Stimulated activated CD8-positive, alpha-beta memory T cell treated with anti-CD3 and anti-CD28 coated beads, Interleukin-7, amount 100 ng/mL, for 4 hours (primary cell): ENCODE data around the gene PABPC4L.
"Not testable (repeated sequence)": the region's sequence is repeated elsewhere in the genome, so short reads cannot be mapped to it uniquely, and the experiment has no call there.

ENCODE experiments used
- DNase-seq, 2 donors: peaks; one replicate each; pipeline ENCODE4 v3.0.0-alpha.2; 2020; ENCODE audit warnings: low read depth in 2 of 2

PABPC4L gene

DNA sequence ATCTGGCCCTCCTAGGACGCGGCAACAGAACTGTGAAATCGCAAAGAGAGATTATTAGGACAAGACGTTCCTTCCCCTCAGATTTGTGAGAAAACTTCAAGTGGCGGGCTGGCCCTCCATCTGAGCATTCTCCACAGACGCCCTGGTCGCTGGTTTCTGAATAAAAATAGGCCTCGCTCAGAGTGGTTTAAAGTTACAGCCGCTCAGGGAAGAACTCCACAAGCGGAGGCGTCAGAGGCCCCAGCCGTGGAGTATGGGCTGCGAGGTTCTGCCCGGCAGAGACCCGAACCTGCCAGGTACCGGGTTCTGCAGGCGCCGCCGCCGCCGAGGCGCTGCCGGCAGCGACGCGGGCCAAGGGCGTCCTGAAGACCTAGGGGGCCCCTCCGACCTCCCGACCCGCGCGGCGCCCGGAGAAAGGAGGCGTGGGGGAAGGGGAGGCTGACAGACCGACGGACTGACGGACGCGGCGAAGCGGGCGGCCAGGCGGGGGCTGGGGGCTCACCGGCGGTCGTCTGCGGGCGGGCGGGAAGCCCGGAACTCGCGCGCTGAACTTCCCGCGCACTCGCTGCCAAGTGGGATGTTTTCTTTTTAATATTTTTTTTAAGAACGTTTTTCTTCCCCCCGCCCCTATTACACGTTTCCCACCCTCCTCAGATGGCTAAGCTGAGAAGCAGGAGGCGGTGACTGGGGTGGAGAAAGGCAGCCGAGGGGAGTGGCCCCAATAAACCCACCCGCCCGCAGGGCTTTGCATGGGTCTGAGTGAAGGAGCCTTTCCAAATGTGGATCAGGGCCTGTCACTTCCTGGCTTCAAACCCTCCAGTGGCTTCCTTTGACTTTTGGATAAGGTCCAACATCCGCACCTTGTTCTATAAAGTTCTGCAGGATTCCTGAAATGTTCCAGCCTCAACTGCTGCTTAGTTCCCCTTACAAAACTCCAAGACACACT, at the start of gene PABPC4L:
PABPC4L (minus strand) TSS at position 574 of the 946 bp plus-strand sequence. CDS start 770 bp downstream, outside the sequence.
- no peak for DNase-seq

- no peak for DNase-seq
Observed at GRCh38 chr4:134251322-134251721, 49.7 kb upstream of the PABPC4L start.

DNA sequence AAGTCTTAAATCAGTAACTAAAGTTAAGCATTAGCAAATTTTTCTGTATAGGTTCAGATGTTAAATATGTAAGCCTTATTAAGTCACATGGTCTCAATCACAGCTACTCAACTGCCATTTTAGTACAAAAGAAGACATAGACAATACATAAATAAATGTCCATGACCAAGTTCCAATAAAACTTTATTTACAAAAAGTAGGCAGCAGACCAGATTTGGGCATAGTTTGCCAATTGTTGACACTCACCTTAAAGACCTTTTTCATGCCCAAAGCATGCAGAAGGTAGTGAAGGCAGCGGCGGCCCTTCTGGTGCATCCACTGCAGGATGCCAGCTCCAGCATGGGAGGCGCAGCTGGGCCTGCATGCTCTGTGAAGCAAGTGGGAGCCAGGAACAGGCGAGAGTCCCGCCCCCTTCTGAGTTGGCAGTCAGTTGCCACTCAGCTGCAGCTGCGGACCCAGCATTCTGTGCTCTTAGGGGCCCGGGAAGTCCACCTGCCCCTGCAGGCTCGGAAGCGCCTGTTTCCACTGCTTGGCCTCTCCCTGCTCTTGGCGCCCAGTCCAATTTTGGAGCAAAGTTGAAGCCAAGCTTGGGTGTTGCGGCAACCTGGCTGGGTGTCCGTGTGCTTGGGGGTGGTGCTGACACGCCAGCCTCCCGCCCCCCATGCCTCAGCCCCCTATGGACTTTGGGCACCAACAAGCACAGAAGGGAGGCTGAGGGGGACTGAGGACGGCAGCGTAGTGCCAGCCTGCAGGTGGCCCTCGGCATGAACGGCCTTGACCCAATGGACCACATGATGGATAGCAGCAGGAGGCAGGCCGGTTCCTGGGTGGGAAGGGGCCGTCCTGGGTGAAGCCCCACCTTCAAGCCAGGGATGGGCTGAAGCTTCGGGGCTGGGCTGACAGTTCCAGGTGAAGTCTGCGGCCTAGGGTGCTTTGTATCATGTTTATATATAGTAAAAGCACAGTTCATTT, 42.4 kb upstream of the PABPC4L start:
- no peak for DNase-seq

DNA sequence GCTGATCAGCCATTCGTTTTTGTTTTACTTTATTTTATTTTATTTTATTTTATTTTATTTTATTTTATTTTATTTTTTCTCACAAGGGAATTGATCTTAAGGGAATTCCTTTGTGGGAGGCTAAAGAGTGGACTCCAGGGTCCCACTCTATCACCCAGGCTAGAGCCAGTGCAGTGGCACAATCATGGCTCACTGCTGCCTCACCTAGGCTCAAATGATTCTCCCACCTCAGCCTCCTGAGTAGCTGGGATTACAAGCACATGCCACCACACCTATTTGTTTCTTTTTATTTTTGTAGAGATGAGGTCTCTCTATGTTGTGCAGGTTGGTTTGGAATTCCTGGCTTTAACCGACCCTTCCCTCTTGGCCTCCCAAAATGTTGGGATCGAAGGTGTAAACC, 17.5 kb upstream of the PABPC4L start:
- DNase-seq, result no peak

- no peak for DNase-seq
Observed at GRCh38 chr4:134216411-134216810, 14.8 kb upstream of the PABPC4L start.

DNA sequence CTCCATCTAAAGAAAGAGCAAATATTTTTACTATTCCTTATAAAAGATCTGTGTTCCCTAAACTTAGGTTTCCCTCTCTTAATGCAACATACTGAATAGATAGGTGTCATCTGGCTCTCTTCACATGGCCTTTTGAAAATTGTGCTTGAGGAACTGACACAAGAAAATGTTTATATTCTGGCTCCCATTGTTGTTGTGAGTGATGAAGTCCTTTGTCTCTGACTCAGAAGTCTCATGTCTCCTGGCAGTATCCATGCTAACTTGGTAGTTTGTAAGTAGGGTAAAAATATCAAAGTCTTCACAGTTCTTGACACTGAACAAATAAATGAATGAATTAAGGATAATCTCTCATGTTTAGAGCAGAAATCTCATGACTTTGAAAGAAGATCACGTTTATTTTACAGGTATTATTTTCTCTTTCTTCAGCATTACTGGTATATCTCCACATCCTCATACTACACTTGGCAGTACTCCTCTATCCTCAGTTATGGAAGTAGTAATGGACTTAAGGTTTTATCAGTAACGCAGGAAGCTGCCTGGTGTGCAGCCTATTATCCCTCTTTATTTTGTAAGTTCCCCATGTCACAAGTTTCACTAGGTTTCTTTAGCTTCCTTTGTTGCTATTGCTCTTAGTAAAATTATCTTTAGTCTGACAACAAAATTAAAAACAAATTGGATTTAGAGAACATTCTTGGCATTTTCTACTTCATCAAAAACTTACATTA, 14.2 kb upstream of the PABPC4L start:
- DNase-seq, result no peak

- DNase-seq, result not testable (repeated sequence)
Observed at GRCh38 chr4:134207955-134208354, 6.4 kb upstream of the PABPC4L start.

DNA sequence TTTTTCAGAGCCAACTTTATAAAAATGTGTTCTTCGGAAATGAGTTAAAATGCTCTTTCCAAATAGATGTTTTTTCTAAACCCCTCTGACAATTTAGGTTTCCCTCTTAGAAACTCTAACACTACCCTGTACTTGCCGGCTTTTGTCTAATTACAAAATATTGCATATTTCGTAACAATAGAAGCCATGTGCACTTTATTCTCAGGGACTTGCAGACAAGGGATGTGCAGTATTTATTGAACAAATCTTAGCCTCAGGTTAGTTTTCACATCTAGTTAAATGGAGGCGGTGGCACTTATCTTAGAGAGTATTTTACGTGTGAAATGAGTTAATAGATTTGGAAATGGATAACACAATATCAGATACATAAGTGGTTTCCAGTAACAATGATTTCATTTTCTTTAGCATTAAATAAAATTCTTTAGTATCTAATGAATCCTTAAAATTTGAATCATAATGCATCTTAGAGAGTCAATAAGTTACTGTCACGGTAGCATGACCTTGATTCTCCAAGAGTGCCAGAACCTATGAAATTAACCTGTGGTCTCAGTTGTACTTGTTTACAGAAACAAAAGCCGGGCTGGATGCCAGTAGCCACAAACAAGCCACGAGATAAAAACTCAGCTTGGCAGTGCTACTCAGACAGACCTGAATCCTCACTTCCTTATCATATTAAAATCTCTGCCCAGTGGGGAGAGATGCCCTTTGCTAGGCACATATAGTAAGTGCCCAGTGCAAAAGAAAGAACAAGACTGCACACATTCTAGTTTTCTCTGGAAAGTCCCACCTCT, 772 bp upstream of the PABPC4L start:
- no peak for DNase-seq

GRCh38 chr4:134200811-134201215, 776 bp downstream of the PABPC4L start:
- no peak for DNase-seq

- DNase-seq, result no peak
Observed at GRCh38 chr4:134189949-134190348, 11.6 kb downstream of the PABPC4L start.

GRCh38 chr4:134189480-134189879, 12.1 kb downstream of the PABPC4L start:
- DNase-seq, result no peak

GRCh38 chr4:134178706-134179105, 22.9 kb downstream of the PABPC4L start:
- no peak for DNase-seq

- no peak for DNase-seq
Observed at GRCh38 chr4:134174271-134174670, 27.3 kb downstream of the PABPC4L start.

DNA sequence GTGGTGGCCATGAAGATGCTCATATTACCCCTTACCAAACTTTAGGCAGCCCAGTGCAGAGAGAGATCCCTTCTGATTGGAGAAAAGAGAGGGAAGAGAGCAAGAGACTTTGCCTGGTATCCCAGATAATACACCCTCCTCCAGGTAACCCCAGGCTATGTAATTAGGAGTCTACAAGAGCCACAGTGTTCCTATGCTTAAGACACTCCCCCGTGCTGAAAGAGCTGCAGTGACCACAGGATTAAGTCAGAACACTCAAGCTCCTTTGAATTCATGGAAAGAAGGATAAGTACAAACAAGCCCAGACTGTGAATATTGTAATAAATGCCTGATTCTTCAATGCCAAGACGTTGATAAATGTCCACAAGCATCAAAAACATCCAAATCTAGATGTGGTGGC, 41.4 kb downstream of the PABPC4L start:
- DNase-seq, result no peak

GRCh38 chr4:134154097-134154496, 47.5 kb downstream of the PABPC4L start:
- no peak for DNase-seq

DNA sequence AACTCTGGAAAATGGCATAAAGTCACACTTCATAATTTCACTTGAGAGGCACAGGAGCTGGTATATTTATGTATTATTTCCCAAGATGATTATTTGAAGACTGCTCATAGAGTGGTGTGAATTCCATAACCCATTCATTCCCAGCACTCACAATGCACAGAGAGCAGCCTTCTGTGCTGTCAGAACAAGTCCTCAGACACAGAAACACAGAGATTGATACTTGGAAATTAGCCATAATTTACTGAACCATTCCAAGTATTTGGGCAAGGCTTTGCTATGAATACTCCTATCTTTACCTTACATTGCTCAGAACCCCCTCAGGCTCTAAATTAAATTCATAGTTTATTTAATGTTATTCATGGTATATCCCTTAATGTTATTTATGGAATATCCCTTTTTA, 53.6 kb downstream of the PABPC4L start:
- DNase-seq, result no peak
